NCI-H2107 (cell line): ENCODE results near the gene PFKP.

Source experiments
- DNase-seq: peaks from one replicate; lab custom pipeline; 2025; lab: John Stamatoyannopoulos, UW

PFKP gene

GRCh38 chr10:3116508-3117100, 49.3 kb downstream of the PFKP start:
- DNase-seq = no peak

GRCh38 chr10:3117486-3117885, 50.1 kb downstream of the PFKP start:
- no peak for DNase-seq

- DNase-seq = no peak
These were observed 51.3 kb downstream of the PFKP start for GRCh38 chr10:3118641-3119091.

- no peak for DNase-seq
These were observed 52.6 kb downstream of the PFKP start for GRCh38 chr10:3119796-3120459.

DNA sequence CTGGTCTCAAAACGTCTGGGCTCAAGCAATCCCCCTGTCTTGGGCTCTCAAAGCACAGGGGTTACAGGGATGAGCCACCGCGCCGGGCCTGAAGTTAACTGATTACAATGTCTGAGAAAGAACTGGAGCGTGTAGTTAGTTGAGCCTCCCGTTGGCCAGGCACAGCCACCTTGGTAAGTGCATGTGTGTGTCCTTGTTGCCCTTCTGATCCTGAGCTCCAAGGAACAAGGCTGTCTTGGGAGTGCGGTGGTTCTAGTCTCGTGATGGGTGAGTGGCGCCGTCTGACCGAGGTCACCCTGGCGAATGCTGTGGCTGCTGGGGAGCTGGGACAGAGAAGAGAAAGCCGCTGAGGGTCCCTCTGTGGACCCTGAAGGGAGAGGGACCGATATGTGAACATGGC, 54.7 kb downstream of the PFKP start:
- no peak for DNase-seq

DNA sequence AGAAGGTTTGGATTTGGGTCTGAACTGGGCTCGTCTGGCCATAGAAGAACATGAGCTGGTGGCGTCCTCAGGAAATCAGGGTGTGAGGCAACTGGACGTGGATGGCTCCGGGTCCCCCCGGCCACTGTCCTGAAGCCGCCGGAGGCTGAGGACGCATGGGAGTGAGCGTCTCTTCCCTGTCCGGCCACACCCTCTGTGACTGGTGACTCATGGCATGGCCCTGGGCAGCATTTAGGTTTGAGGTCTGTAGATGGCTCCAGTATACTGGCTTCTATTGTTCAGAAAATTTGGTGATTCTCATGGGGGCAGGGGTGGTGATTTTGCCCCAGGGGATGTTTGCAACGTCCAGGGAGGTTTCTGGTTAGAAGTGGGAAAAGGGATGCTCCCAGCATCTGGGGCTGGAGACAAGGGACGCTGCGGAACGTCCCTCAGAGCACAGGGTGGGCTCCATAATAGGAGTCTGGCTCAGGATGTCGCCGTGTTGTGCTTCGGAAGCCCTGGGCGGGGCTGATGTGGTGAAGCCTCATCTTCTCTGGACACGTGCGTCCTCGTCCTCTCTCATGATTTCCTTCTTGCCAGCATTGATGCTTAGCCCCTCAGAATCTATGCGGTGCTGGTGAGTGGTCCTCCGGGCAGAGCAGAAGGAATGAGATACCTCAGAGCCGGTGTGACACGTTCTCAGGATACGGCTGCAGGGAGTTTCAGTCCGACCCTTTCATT, 55.3 kb downstream of the PFKP start:
- DNase-seq = no peak

DNA sequence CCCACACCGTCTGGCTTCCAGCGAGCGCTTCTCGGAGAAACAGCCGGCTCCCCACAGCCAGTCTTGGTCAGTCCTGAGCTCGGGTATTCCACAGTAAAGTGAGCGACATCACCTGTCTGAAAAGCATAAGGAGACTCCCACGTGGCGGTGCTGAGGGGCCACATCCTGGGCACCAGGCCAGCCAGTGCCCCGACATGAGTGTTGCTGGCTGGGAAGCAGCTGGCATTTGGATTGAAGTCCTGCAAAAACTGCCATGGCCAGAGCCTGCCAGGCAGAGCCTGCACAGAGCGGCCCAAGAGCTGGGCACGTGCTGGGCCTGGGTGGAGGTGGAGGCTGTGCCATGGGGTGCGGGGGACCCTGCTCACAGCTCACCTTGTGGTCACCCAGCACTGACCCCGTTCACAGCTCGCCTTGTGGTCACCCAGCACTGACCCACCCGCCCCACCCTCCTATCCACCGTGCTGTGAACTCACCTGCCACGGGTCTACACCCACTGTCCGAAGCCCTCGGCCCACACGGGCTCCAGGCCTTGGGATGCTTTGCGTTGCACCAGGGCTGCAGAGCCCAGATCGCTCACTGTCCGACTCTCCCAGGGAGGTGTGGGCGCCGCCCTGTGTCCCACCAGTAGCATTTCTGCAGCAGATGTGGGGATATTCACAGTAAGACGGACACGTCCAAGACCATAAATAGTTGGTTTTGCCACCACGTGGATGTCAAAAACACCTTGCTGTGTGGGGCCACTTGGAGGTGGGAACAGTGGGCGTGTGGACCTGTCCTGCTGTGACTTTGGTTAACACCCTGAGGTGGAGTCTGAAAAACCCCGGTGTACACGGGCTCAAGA, 56.4 kb downstream of the PFKP start:
- no peak for DNase-seq

DNA sequence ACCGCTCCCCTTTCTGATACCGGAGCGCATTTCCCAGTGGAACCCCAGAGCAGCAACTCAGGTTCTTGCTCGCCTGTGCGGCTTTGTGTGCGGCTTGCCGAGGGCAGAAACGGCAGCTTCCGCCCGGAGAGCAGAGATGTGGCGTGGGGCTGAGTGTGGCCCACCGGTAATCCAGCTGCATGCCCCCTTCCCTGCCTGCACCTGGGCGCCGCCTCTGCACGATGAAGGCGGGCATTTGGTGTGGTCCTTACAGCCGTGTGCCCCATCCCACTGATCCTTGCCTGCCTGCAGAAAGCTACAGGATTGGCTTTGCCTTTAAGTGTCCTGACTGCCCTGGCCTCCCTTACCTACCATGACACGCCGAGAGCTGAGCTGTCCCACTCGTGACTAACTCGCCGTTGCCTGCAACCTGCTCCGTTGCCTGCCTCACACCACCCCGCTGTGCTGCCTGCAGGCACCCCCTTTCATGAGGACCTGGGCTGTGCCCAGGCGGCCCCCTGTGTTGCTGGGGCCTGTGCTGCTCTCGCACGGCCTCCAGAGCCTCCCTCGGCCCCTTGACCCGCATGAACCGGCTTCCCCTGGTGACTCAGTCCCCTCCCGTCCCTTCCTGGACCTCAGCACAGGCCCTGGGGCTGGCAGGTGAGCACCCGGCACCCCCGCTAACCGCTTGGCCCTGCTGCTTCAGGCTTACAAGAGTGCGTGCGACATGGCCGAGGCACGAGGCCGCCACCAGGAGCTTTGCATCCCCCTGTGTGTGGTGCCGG, 57.2 kb downstream of the PFKP start:
- DNase-seq = no peak

DNA sequence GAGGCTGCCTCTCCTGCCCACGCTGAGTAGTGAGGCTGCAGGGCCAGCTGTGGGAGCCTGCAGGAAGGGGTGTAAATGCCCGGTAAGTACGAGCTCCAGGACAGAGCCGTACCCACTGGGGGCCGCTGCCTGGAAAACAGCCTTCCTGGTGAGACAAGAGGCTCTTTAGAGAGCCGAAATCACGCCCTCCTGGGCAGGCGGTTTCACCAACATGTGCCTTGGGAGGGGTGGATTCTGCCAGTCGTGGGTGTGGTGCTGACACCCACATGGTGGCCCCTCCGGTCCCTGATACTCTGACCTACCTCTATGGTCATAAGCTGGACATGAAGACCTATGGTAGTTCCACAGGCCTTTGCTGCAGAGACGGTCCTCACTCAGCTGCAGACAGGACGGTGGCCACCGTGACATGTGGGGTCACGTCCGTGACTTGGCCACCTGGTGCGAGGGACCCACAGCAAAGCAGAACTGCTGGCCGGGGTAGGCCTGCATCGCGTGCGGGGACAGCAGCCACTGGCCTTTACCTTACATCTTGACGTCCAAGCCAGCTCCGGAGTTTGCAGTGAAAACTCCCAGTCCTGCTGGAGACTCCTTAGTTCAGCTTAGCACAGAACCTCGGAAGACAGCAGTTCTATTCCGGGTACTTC, 58.3 kb downstream of the PFKP start:
- no peak for DNase-seq

- DNase-seq = no peak
These were observed 58.9 kb downstream of the PFKP start for GRCh38 chr10:3126249-3126648.

GRCh38 chr10:3126741-3127346, 59.5 kb downstream of the PFKP start:
- peak; percentile 61 for DNase-seq

DNA sequence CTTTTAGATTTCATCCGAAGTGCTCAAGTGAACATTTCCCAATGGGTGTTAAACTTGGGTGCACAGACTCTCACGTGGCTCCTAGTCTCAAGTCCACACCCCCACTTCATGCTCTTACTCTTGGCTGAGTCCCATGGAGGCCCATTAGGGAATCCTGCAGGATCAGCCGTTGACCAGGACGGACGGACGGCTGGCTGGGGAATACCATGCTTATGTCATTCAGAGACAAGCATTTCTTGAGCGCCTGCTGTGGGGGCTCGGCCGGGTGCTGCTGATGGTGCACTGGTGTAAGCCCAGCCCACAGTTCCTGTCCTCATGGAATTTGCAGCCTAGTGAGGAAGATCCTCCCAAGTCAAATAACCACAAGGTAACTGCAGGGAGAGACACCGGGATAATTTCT, 60.6 kb downstream of the PFKP start:
- DNase-seq = no peak

DNA sequence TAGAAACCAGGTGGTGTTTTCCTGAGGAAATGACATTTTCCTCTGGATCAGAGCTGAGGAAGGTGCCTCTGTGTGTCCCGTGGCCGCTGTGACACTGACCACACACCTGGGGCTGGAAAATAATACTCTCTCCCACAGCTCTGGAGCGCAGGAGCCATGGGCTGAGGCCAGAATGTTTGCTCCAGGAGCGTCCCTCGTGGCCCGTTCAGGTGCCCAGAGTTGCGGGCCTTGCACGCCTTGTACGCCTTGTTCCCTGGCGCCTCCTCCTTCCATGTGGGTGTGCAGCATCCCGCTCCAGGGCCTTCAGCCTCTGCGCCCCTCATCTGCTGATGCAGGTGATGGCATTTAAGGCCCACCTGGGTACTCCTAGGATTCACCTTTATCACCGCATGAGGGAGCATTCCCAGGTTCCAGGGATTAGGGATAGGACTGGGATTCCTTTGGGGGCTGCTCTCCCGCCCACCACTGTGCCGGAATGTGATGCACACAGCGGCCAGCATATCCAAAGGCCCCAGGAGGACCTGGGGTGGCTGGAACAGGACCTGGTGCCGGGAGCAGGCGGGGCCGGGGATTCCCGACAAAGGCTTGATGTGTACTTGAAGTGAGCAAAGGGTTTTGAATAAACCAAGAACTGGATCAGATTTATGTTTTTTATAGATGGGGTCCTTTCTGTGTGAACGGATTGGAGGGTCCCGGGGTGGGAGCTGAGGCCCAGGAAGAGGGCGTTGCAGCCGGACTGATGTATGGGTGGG, 61.2 kb downstream of the PFKP start:
- no peak for DNase-seq

- DNase-seq = no peak
These were observed 62.4 kb downstream of the PFKP start for GRCh38 chr10:3129581-3130340.

DNA sequence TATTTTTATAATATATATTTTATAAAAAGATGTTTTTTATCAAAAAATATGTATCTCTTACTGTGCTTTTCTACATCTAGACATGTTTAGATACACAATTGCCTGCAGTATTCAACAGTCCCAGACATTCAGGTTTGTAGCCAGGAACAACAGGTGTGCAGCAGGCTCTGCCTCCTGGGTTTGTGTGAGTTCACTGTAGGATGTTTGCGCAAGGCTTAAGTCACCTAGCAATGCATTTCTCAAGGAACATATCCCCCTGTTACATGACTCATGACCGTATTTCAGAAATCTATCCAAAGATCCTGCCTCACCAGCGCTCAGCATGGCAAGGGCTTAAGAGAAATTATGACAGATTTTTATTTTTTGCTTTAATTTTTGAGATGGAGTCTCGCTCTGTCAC, 63.8 kb downstream of the PFKP start:
- DNase-seq = no peak

- DNase-seq = no peak
These were observed 65.0 kb downstream of the PFKP start for GRCh38 chr10:3132036-3133025.

DNA sequence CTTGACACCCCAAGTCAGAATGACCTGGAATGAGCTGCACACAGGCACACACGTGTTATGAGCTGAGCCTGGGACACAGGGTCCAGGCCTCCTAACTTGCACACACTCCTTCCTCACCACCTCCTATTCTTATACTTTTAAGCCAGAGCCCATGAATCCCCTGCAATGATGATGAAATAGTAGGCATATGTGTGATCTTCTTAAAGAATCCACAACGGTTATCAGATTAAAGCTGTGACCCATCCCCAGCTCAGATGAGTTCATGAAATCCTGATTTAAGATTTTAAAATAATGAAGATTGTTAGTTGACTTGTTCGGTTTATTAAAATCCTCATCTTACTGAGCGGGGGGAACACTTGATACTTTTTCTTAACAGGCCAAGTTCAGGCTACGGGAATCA, 66.6 kb downstream of the PFKP start:
- no peak for DNase-seq

- no peak for DNase-seq
These were observed 67.7 kb downstream of the PFKP start for GRCh38 chr10:3135006-3135405.
